GM21367 (cell line): ENCODE data around the gene TRPV5.

ENCODE experiments used
- ATAC-seq: cut with Tn5 transposase; IDR thresholded peaks from one replicate; pipeline ENCODE4 v1.9.1; 2021; ENCODE audit not compliant: unreplicated experiment

TRPV5 gene

DNA sequence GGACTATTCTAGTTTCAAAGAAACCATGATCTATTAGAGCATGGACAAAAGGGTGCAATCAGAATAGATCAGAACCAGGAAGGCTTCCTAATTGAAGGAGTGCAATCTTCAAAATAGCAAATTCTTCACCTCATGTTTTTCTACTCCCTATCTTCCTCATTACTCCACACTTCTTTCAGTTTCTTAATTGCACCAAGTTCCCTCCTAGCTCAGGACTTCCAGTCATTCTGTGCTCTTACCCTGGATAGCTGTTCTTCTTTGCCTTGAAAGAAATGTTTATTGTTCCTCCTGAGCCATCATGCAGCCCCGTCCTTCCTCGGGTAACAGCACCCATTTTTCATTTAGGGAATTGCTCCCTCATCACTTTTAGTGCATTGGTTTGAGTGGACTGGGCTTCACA is 23.1 kb downstream of the TRPV5 start:
- ATAC-seq: no peak

DNA sequence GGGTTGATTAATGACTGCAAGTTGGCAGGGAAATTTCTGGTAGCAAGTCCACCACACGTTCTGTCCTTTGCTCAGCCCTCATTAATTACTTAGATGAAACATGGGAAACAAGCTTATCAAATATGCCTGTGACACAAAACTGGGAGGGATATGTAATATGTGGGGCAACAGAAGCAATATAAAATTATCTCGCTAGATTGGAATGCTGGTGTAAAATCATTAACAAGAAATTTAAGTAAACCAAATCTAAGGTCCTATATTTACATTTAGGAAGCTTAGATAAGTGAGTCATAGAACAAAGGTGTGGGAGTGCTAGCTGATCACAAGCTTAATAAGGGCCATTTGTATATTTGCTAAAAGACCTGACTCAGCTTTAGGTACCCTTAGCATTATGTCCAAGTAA is 23.5 kb downstream of the TRPV5 start:
- no peak for ATAC-seq

DNA sequence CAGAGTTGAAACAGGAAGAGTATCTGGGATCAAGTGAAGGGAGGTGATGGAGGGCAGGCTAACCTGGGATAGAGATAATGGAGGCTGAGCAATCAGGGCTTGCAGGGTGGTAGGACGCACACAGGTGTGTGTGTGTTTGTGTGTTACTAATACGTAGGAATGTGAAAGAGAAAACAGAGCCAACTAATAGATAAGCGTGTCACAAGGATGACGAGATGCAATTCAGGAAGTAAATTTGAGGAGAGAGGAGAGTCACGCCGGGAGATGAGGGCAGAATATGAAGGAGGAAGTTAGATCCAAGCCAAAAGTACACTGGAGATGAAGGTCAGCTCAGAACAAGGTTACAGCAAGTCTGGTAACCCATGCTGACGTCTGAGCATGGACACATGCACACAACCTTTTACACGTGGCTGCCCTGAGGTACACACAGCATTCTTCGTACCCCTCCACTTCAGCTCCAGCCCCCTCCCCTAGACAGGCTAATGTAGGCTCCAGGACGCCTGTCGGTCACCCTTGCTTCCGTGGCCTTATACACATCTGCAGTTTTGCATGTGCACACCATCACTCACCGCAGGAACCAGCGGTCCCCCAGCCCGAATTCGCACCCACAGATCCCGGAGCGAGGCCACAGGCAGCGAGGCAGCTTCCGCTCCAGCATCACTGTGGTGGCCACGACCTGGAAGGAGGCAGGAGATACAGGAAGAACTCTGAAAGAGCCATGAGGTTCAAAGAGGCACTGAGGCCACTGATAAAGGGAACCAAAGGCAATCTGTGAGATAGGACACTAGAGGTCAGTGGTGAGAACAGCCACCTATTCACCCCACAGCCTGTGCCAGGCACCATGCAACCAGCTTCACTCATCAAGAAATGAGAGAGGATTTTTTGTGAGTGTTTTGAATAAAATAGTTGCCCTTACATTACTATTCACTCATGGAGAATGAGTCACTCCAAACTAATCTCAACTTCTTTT is 24.3 kb downstream of the TRPV5 start:
- no peak for ATAC-seq

DNA sequence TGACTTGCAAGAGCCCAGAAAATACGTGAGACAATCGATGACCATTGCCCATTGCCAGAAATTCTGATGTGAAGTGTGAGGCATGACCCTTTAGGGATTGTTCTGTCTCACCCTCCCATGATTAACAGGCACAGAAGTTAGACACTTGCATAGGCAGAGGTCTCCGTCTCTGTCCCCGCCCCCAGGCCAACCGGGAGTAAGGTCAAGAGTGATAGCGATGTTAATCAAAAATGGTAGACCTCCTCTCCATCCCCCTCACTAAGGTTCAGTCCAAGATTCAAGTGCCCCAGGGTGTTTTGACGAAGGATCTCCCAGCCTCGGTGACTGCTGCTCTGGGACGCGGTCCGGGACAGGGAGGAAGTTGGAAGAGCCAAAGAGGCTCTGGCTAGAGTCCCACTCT is 25.3 kb downstream of the TRPV5 start:
- no peak for ATAC-seq

DNA sequence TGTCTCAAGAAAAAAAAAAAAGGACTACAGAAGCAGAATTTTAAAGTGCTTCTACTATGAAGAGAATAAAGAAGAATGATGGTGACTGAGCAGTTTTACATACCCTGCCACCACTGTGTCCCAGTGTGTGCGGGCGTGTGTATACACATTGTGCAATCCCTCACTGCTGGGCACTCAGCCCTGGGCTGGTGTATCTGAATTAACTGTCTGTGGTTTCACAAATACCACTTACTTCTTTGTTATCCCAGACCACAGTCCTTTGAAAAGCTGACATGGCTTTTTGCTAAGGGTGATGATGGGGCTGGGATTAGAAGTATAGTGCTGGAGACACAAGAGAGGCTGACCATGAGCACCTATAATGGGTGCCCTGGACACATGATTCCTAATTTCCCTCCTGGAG is 26.9 kb downstream of the TRPV5 start:
- ATAC-seq: no peak

DNA sequence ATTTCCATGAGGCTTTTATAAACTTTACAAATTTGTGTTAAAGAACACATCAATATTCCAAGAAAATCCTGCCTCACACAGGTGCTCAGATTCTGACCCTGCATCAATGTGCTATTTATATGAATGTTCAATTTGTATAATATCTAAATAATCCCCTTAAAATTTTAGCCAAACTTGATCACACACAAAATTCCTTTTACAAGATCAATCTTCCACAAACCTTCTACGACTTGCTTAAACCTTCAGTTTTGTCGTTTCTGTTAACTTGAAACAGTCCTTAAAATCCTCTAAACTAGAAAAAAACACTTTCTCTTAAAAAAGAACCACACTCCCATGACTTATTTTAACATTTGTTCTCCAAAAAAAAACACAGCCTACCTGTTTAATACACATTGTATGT is 27.8 kb downstream of the TRPV5 start:
- no peak for ATAC-seq

DNA sequence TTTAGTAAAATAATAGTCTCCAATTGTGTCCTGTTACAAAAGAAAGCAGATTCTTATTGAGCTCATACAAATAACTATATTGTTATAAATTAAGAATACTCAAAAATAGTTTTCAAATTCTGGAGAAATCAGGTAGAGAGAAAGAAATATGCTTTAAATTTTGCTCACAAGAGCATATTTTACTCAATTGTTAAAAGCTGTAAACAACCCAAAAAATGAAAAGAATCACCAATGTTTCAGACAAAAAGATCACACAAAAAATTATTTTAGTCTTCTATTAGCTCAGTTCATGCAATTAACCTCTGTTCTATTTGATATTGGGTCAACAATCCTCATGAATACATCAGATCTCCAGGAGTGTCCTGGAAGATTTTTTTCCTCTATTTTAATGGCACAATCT is 29.4 kb downstream of the TRPV5 start:
- no peak for ATAC-seq

DNA sequence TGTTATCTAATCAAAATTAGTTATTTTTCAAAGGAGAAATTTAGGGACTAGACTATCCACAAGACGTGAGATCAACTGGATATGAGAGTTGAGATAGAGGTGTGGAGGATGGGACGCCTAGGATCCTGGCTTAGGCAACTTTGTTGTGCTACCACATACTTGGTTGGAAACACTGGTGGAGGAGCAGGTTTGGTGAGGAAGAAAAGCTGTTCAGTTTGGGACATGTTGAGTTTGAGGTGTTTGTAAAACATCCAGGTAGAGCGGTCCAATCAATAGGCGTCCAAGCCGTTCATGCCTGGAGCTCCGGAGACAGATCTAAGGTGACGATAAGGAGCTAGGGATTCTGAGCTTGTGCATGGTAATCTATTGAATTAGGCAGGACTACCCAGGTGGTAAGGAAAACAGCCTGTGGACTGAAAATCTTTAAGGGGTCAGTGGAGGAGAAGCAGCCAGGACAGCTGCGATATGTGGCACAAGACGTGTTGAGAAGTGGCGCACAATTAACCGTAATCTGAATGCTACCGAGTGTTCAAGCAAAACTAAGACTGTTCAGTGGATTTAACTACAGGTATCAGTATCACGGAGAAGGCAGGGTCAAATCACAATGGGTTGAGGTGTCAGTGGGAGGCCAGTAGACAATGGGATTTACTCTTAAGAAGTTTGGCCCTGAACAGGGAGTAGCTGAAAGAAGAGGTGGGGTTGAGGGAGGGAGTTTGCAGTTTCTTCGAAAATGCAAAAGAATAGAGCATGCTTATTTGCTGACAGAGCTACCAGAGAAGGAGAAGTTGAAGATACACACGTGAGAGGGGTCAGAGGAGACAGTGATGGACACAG is 31.9 kb downstream of the TRPV5 start:
- ATAC-seq: no peak

DNA sequence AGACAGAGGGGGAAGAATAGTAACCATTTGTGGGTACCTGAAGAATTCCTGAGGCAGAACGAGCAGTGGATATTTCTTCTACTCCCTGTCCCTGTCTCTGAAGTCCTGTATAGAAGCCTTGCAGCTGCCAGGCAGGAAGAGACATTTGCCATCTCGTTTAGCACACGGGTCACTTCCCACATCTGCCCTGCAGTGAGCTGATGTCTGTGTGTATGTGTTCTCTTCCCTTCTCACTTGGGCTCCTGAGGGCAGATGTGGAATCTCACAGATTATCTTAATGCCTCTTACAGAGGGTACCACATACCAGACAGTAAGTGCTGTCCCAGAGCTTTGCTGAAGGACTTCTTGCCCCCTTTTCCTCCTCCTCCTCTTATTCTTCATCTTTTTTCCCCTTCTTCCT is 33.9 kb downstream of the TRPV5 start:
- ATAC-seq: no peak

DNA sequence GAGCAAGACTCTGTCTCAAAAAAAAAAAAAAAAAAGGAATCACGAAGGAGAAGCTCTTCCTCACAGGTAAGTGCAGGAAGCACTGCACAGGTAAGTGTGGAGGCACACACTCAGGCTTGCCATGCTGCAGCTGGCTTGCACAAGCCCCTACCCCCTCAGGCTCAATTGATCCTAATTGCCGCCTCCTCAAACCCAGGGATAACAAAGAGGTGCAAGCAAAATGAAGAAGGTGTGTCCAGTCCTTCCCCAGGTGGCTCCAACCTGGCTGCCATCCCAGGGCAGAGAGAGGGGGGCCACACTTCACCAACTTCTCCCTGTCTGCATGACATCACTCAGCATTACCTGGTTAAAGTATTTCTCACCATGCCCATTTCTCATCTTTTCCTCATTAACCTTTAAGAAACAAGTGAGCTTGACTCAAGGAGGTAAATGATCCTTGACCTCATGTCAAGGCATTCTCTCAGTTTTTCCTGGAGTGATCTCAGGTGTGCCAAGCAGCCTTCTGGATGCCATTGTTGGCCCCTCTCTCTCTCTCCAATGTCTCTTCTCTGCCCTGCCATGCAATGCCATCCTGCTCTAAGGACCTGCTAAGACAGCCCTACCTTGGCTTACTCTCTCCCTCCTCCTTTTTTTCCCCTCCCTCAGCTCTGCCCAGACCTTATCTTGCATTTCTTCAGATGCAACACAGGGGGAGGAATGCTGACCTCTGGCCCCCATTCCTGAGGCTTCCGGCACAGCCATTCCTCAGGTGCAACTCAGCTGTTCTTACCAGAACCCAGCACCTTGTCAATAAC is 35.0 kb downstream of the TRPV5 start:
- no peak for ATAC-seq

DNA sequence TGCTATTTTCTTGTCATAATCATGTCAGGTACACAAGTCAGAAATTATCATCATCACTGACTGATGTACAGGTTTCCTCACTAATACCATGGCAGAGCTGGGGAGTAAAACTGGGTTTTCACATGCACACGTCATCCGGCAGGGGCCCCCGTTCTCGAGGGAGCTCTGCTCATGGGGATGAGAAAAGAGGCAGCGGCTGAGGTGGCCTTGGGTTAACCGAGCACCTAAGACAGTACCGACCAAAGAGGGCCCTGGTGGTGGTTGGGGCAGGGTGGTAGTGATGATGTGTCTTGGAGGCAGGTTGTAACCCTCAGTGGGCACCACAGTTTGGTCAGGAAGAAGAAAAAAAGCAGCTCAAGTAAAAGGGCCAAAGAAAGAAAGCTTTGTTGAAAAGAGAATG is 35.9 kb downstream of the TRPV5 start:
- ATAC-seq: no peak

DNA sequence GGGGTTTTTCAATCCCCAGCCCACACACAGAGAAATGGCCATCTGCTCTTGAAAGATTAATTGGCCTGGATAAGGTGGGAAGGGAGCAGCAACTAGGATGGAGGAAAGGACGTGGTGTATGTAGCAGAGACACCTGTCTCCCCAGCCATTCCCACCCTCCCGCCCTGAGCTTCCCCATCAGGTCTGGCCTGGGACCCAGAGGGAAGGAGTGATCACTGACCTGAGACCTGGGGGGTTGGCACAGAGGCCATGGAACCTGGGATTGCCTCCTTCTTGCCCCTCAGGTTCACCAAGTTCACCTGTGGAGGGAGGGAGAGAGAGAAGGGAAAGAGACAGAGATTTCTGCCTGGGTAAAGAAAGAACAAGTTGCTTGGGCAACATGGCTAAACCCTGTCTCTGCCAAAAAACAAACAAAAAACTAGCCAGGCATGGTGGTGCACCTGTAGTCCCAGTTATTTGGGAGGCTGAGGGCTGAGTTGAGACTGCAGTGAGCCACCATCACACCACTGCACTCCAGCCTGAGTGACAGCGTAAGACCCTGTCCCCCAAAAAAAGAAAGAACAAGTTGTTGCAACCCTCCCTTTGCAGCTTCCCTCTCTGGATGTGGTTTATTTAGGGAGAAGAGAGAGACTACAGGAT is 36.7 kb downstream of the TRPV5 start:
- no peak for ATAC-seq

DNA sequence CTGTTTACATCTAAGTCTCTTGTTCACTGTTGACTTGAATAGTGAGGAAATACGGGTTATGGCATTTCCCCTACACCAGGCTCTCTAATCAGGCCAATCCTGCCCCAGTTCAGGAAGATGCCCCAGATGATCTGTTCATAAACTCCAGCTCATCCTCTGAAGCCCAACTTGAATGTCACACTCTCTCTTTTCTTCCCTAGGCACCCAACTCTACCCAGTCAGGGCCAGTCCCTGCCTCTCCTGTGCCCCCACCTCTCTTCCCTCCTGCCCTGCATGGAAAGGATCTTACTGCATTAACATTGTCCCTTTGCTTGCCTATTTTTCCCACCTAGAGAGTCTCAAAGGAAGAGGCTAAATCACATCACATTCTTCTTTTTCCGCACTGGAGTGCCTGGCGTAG is 37.4 kb downstream of the TRPV5 start:
- no peak for ATAC-seq

DNA sequence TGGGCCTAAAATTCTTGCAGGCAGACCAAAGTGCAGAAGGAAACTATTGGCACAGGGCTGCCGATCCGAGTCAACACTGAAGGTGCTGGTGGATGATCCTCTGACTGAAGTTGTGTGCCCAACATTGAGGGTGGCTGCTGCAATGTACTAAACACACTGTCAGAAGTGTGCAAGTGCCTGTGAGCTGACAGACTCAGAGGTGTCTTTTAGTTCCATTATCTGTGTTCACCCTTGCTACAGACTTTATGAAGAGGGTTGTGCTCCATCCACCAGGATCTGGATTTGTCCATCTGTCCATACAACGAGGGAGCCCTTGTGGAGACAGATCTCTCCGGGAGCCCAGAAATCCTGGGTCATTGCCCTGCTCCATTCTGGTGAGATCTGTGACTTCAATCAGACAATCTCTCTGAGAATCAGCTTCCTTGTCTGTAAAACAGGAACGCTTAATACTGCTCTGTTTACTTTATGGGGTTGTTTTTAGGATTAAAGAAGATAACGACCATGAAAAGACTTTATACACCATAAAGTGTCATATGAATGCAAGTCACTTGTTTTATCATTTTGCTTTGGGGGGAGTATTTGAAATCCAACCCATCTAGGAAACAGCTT is 38.5 kb downstream of the TRPV5 start:
- ATAC-seq: no peak

DNA sequence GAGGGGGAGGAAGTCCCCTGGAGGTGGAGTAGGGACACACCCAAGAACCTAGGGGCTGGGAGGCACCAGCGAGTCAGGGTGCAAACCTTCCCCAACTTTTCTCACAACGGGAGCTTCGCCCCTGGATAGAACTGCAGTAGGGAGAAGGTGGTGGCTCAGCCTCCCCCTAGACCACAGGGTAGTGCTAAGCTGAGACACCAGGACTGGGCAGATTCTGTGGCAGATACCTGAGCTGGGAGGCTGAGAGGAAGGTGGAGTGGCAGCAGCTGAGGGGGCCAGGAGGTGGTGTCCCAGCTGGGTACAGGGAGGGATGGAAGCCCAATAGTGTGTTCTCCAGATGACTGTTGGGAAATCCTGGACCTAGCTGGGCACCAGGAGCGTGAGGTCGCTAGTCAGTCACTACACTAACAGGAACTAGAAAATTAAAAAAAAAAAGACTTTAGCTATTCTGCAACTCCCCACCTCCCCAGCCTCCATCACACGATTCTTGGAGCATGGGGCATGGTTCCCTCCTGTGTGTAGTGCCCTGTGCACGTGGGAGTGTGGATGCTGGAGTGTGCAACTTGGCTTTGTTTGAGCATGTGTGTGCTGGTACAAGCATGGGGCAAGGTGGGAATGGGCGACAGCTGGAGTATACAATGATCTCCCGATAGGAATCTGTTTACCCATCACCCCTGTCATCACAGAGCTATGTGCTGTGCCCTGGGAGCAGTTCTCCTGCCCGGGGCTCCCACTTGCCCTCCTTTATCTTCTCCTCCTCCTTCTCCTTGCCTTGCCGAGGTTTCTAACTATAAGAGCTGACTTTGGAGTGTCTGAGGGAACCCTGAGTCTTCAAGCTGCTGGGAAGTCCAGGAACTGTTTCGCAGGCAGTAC is 39.2 kb downstream of the TRPV5 start:
- no peak for ATAC-seq

DNA sequence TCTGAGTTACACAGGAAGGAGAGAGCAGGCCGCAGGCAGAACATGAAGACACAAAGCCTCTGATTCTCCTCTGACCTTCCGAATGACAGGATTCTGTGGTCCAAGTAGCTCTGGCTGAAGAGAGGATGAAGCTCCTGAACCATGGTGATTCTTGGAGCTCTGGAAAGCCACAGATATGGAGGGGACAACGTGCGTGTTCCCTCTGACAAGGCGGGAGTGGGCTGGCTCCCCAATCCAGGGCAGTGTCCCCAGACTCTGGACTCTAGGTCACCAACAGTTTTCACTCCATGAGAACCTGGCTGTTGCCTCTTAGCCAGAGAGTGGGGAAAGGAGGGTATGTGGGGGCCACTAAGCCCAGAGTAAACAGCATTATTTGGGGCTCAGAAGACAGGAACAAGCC is 40.6 kb downstream of the TRPV5 start:
- no peak for ATAC-seq

DNA sequence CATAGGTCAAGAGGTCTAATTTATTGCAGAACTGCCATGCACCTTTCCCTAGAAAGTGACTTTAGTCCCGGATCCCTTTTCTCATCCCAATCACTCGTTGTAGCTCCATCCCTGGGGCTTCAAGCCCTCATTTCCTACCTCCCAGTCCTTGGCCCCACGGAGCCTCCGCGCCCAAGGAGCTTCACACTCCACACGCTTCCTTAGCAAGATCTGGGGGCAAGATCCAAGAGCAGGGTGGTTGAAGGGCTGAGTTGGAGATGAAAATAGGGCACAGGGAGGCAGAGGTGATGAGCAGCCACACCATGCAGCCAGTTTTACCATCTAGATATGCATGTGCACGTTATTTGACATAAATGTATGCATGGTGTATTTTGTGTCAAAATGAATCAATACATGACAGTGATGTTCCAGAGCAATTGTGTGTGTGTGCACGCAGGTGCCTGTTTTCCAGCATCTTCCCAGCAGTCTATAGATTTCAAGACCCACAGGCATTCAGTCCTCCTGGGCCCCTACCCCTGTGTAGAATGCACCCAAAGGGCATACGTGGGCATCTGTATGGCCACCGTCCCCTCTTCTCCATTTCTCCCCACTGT is 42.0 kb downstream of the TRPV5 start:
- ATAC-seq: no peak

DNA sequence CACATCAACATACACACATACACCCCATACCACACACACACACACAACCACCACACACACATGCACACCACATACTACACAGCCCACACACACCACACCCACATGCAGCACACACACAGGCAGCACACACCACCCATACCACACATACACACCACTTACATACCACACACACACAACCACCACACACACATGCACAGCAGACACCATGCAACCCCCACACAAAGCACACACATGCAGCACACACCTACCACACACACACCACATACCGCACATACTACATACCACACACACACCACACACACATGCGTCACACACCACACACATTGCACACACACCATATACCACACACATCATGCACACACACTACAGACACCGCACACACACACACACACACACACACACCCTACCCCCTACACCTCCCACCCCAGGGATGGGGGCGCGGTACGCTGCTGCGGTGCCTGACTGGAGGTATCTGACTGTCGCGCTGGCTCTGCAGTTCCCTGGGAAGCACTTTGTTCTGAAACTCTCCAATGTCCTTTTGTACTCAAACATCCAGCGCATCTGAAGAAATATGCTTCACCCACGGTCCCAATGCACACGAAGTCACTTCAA is 42.6 kb downstream of the TRPV5 start:
- no peak for ATAC-seq

DNA sequence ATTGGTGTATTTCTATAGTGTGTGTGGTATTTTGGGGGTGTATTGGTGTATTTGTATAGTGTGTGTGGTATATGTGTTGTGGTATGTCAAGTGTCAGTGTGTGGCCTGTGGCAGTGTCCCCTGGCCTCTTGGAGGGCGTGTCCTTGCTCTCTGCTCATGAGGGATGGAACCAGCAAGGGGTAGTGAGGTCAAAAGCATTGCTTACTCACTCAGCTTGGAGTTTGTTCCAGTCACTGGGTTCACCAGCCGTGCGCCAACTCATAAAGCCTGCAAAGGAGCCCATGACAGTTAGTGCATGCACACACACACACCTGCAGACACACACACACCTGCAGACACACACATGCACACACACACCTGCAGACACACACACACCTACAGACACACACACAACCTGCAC is 43.7 kb downstream of the TRPV5 start:
- no peak for ATAC-seq
